HCT116 (cell line): Measurements from ENCODE around the gene PRKD2. TPM values are rescaled to one million over a fixed set of nuclear protein-coding genes. Genes with fewer than 3 reads are reported as not detected.
A peak's percentile ranks its signal among the peaks of the same experiment; 100 is the strongest.

Experiments used
- ATAC-seq: fragments of 200-7000 bp; cut with Tn5 transposase; 2 replicates; pipeline ENCODE4 v1.9.1; 2020; ENCODE audit warnings: mild to moderate bottlenecking, moderate library complexity
- BruUV-seq: library from RNA; stranded (reverse); fragments of 400-500 nt; replicated peaks from 2 replicates; lab custom pipeline; 2021; lab: Mats Ljungman, UMichigan
- CTCF ChIA-PET: fragments of 300-600 bp; sonication (Branson Sonifier 250); formaldehyde crosslinking; loops from one replicate; lab custom pipeline; 2021; ENCODE audit warnings: antibody characterized with exemption; lab: Charles Lee
- POLR2A ChIA-PET: fragments of 300-600, 350-600 bp; sonication (Branson Sonifier 250); formaldehyde crosslinking; loops from one replicate; lab custom pipeline; 2021; ENCODE audit warnings: antibody characterized with exemption; lab: Charles Lee
- RAD21 ChIA-PET, 2 experiments: fragments of 300-600 bp; sonication (Branson Sonifier 250); formaldehyde crosslinking; loops; one replicate each; lab custom pipeline; 2023; ENCODE audit warnings: low total read pairs in 2 of 2; ENCODE audit not compliant: uncharacterized antibody in 2 of 2, unreplicated experiment in 2 of 2, low non-redundant PET in 1 of 2; lab: Charles Lee
- DNase-seq: peaks from one replicate; pipeline ENCODE4 v3.0.0-alpha.2; 2010; ENCODE audit warnings: low read depth, low spot score
- H2AFZ ChIP-seq: fragments of 200-600 bp; shearing (Covaris generic), sonication (generic); 2 replicates; pipeline ENCODE4 v1.6.1; 2017; ENCODE audit warnings: low read depth, mixed run types, mixed read lengths, antibody characterized with exemption, low read length; ENCODE audit not compliant: poor library complexity, severe bottlenecking
- H3K27ac ChIP-seq: 2 replicates; pipeline ENCODE4 v1.5.1; 2012; ENCODE audit warnings: low read depth, low read length
- H3K27me3 ChIP-seq: fragments of 200-600 bp; sonication (generic); 2 replicates; pipeline ENCODE4 v1.6.1; 2016; ENCODE audit warnings: mixed run types, low read length, mixed read lengths; ENCODE audit not compliant: insufficient read depth
- H3K36me3 ChIP-seq, 2 experiments: fragments of 200-500 bp in 1 of 2; fragments of 200-600 bp in 1 of 2; sonication (Bioruptor generic) in 1 of 2; sonication (generic) in 1 of 2; 2 replicates each; pipeline versions ENCODE4 v1.5.1 to v1.6.1; 2014 to 2016; ENCODE audit warnings: low read length in 2 of 2, inconsistent platforms in 1 of 2, mixed read lengths in 1 of 2, mixed run types in 1 of 2; ENCODE audit not compliant: insufficient read depth in 2 of 2, control insufficient read depth in 1 of 2
- H3K4me1 ChIP-seq, 2 experiments: fragments of 200-600 bp in 1 of 2; sonication (generic) in 1 of 2; 2 replicates each; pipeline versions ENCODE4 v1.5.1 to v1.6.1; 2012 to 2017; ENCODE audit warnings: low read length in 2 of 2, inconsistent platforms in 1 of 2, mild to moderate bottlenecking in 1 of 2, mixed read lengths in 1 of 2, mixed run types in 1 of 2, moderate library complexity in 1 of 2; ENCODE audit not compliant: insufficient read depth in 2 of 2, control insufficient read depth in 1 of 2
- H3K4me2 ChIP-seq: fragments of 200-600 bp; sonication (generic); 2 replicates; pipeline ENCODE4 v1.6.1; 2017; ENCODE audit warnings: mixed run types, low read length, mixed read lengths
- H3K4me3 ChIP-seq, 2 experiments: fragments of 200-600 bp in 1 of 2; sonication (generic) in 1 of 2; replicated peaks in 1 of 2; 2 replicates each; pipeline ENCODE4 v1.5.1; 2011 to 2016; ENCODE audit warnings: low read length in 2 of 2, control low read depth in 1 of 2, low read depth in 1 of 2, mild to moderate bottlenecking in 1 of 2, mixed read lengths in 1 of 2, mixed run types in 1 of 2
- H3K79me2 ChIP-seq: fragments of 200-600 bp; sonication (generic); 2 replicates; pipeline ENCODE4 v1.6.1; 2017; ENCODE audit warnings: mild to moderate bottlenecking, mixed run types, low read length, moderate library complexity, mixed read lengths; ENCODE audit not compliant: insufficient read depth
- H3K9ac ChIP-seq: fragments of 200-600 bp; sonication (generic); 2 replicates; pipeline ENCODE4 v1.6.1; 2016; ENCODE audit warnings: low read length, mixed read lengths
- H3K9me2 ChIP-seq: fragments of 200-600 bp; sonication (generic), shearing (Covaris generic); 2 replicates; pipeline ENCODE4 v1.6.1; 2017; ENCODE audit warnings: mixed run types, mild to moderate bottlenecking, moderate library complexity; ENCODE audit not compliant: insufficient read depth
- H3K9me3 ChIP-seq, 2 experiments: fragments of 200-500 bp in 1 of 2; fragments of 200-600 bp in 1 of 2; sonication (Bioruptor generic) in 1 of 2; sonication (generic) in 1 of 2; 2 replicates each; pipeline ENCODE4 v1.6.1; 2014 to 2017; ENCODE audit warnings: low read length in 2 of 2, mixed read lengths in 2 of 2, inconsistent platforms in 1 of 2, low read depth in 1 of 2, mild to moderate bottlenecking in 1 of 2, mixed run types in 1 of 2, moderate library complexity in 1 of 2; ENCODE audit not compliant: control insufficient read depth in 1 of 2, insufficient read depth in 1 of 2
- H4K20me1 ChIP-seq: fragments of 200-600 bp; sonication (generic), shearing (Covaris generic); 2 replicates; pipeline ENCODE4 v1.6.1; 2017; ENCODE audit warnings: mixed run types, mild to moderate bottlenecking, moderate library complexity; ENCODE audit not compliant: insufficient read depth
- ATF3 ChIP-seq: IDR thresholded peaks from 2 replicates; pipeline ENCODE4 v1.6.1; 2012
- CEBPB ChIP-seq: IDR thresholded peaks from 2 replicates; pipeline ENCODE4 v1.6.1; 2012; ENCODE audit warnings: low read depth
- EZH2 ChIP-seq: fragments of 200-600 bp; sonication (generic); IDR thresholded peaks from 2 replicates; pipeline ENCODE4 v1.6.1; 2017; ENCODE audit warnings: antibody characterized with exemption, mixed run types
- POLR2A ChIP-seq: IDR thresholded peaks from 2 replicates; pipeline ENCODE4 v1.7.0; 2011; ENCODE audit warnings: borderline replicate concordance; ENCODE audit not compliant: insufficient read depth, insufficient read length; ENCODE audit errors: extremely low read depth
- POLR2AphosphoS5 ChIP-seq: IDR thresholded peaks from 2 replicates; pipeline ENCODE4 v1.6.1; 2011; ENCODE audit warnings: mild to moderate bottlenecking, low read depth, low read length, moderate library complexity
- RAD21 ChIP-seq: IDR thresholded peaks from 2 replicates; pipeline ENCODE4 v1.6.1; 2012; ENCODE audit warnings: low read depth, mild to moderate bottlenecking
- SRF ChIP-seq: IDR thresholded peaks from 2 replicates; pipeline ENCODE4 v1.6.1; 2012; ENCODE audit warnings: low read depth
- ZNF274 ChIP-seq: fragments of 200-500 bp; sonication (Bioruptor generic); IDR thresholded peaks from 2 replicates; pipeline ENCODE4 v1.6.1; 2014; ENCODE audit warnings: mild to moderate bottlenecking, low read depth, low read length, inconsistent platforms
- intact Hi-C: fragments of 100-400 bp; cut with micrococcal nuclease; formaldehyde crosslinking; loops from 2 replicates; pipeline ENCODE4 v1.10.0; 2022
- total RNA-seq: library from RNA; stranded (reverse); gene quantifications from one replicate; pipeline ENCODE4 v1.2.1, GENCODE V29; 2021; ENCODE audit not compliant: unreplicated experiment

The PRKD2 gene
- total RNA-seq, 1 experiment from 2014 or later: 73.5 TPM

DNA sequence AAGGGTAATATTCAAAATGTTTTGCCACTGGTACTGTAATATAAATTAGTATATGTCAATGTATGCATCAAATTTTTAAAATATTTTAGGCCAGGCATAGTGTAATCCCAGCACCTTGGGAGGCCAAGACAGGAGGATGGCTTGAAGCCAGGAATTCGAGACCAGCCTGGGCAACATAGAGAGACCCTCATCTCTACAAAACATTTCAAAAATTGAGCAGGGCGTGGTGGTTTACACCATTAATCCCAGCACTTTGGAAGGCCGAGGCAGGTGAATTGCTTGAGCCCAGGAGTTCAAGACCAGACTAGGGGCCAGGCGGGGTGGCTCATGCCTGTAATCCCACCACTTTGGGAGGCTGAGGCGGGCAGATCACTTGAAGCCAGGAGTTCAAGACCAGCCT is 43.4 kb upstream of the PRKD2 start:
- POLR2A ChIA-PET: no interaction called here
- CTCF ChIA-PET: interaction anchor here (1.3 kb wide), 1 partner anchor 80 kb away, joined by 3 read pairs; no protein-coding TSS in a partner anchor
- RAD21 ChIA-PET: no interaction called here
- Histone ChIP-seq H3K9ac (no peak overlapping the region), H2AFZ (no peak overlapping the region)
- TF ChIP-seq ATF3: no peak
- TF ChIP-seq, all 23 proteins: peak for 0
- H3K79me2 ChIP-seq: no peaks in the 10 kb centered on the region
- peaks cover 18 to 28% of the 10 kb centered on the region in 2 experiments for H3K4me1 ChIP-seq
- H3K4me2 ChIP-seq: peak overlapping the region; percentile 50; the same call in 1 of the 2 replicates
- no peak overlapping the region for H3K27ac ChIP-seq
- H3K36me3 ChIP-seq: peaks cover 0 to 2% of the 10 kb centered on the region in 2 experiments; a peak in 1 of 4 replicates
- H3K9me3 ChIP-seq: no peaks in the 10 kb centered on the region
- H4K20me1 ChIP-seq: no peaks in the 10 kb centered on the region
- H3K9me2 ChIP-seq: no peaks in the 10 kb centered on the region
- DNase-seq: no peak
- ATAC-seq: no peak
- H3K27me3 ChIP-seq: no peaks in the 10 kb centered on the region
- intact Hi-C loops: no loop called here
- no TSS peak for BruUV-seq
- no peak overlapping the region for H3K4me3 ChIP-seq

DNA sequence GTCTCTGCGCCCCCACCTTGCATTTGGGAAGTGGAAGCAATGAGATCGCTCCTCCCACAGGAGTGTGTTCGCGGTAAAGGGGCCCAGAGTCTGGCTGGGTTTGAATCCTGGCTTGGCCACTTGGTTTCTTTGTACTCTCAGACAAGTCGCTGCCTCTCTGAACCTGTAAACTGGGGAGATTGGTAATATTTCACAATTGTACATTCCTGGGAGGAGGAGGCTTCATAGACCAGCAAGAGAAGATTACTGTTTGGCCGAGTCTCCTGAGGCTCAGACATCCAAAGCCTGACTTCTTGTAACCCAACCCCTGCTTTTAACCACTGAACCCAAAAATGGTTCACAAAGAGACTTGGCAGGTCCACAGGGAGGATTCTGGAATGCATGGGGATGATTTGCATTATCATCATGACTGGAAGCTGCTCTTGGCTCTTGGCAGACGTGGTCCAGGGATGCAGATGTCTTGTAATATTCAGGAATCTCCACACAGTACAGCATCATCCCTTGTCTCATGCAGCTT is 43.0 kb upstream of the PRKD2 start:
- Histone ChIP-seq H3K27me3 (no peaks in the 10 kb centered on the region), H3K4me3 (no peak overlapping the region), H3K36me3 (peaks cover 0 to 2% of the 10 kb centered on the region in 2 experiments; a peak in 1 of 4 replicates), H3K9me2 (no peaks in the 10 kb centered on the region), H2AFZ (no peak overlapping the region), H3K9me3 (no peaks in the 10 kb centered on the region), H3K79me2 (no peaks in the 10 kb centered on the region), H3K4me1 (peaks cover 14 to 24% of the 10 kb centered on the region in 2 experiments), H3K27ac (no peak overlapping the region), H3K4me2 (no peak overlapping the region), H3K9ac (no peak overlapping the region), H4K20me1 (no peaks in the 10 kb centered on the region)
- no TSS peak for BruUV-seq
- ChIA-PET POLR2A (no interaction called here), RAD21 (no interaction called here), CTCF (no interaction called here)
- intact Hi-C loops: no loop called here
- DNase-seq (no peak), ATAC-seq (no peak)
- no peak for TF ChIP-seq CEBPB
- TF ChIP-seq EZH2: no peak
- TF ChIP-seq ZNF274: no peak
- TF ChIP-seq SRF: no peak
- TF ChIP-seq POLR2A: no peak
- no peak for TF ChIP-seq RAD21
- no peak for TF ChIP-seq POLR2AphosphoS5
